ENCODE results near the gene TUBGCP4.

The TUBGCP4 gene

DNA sequence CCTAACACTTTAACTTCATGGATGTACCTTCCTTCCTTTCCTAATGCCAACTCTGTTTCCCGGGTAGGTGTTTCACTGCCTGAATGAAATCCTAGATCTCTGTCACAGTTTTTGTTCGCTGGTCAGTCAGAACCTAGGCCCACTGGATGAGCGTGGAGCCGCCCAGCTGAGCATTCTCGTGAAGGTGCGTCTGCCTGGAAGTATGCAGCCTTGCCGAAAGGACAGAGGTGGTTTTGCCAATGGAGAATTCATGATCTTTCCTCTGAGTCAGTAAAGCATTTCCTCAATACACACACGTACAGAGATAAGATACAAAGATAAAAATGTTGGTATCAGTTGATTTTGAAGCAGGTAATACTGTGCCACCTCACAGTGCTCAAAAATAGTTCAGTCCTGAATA lies 32.7 kb downstream of the TUBGCP4 start:
- no peak for DNase-seq (ENCODE audit: low read depth in 2 of 3, low spot score in 2 of 3)

DNA sequence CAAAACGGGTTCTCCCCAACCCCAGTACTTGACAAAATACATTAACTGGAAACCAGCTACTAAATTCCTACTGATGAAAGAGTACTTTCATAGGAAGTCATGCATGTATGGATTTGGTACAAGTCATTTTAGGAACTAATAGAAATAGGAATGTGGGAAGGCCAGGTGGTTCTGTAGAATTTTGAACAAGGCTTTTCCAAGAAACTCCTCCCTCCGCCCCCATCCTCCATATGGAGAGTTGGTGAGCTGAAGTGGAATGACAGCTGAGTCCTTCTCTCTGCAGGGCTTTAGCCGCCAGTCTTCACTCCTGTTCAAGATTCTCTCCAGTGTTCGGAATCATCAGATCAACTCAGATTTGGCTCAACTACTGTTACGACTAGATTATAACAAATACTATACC lies 33.2 kb downstream of the TUBGCP4 start:
- DNase-seq (ENCODE audit: low read depth in 2 of 3, low spot score in 2 of 3), result no peak

DNA sequence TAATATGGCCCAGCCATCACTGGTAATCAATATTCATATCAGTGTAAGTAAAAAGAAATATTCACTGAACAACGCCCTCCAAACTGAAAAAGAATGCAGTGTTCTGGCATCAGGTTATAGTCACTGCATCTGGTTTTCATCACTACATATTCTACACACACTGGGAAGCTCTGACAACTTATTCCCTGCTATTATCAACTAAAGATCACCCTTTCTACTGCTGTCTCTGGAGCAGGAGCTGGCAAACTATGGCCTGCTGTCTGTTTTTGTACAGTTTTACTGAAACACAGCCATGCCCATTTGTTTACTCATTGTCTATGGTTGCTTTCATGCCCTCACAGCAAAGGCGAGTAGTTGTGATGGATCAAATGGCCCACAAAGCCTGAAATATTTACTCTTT lies 35.3 kb downstream of the TUBGCP4 start:
- DNase-seq (ENCODE audit: low read depth in 2 of 3, low spot score in 2 of 3), result no peak

DNA sequence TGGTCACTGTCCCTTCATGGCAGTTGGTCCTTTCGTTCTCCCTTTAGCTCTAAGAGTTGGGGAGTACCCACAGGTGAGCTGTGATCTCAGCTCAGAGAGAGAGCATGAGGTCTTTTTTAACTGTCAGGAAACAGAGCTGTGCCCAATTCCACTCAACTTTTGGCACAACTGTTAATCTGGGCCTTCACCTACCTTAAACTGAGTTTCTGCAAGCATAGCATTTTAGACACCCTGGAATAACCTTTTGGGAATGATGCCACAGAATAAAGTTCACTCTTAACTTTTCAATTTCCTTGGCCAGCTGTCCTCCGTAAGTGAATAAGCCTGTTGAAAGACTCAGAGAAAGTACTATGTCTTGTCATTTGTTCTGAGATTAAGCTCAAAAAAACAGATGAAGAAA lies 35.9 kb downstream of the TUBGCP4 start:
- no peak for DNase-seq (ENCODE audit: low read depth in 2 of 3, low spot score in 2 of 3)

DNA sequence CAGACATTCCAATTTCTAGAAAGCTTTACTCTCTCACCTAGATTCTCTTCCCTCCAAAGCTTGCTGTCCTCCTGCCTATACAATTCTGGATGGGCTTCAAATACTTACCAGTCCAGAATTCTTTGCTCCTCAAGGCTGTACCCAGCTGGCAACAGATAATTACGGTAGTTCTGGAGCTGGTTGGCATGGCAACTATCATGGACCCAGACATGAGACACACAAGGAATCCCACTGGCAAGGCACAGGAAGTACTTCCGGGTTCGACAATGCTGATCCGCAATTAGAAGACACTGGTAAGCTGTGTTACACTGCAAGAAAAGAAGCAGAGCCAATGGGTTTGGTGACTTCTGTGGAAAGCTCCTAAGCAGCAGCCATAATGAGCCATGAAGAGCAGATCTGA lies 37.9 kb downstream of the TUBGCP4 start:
- DNase-seq (ENCODE audit: low read depth in 2 of 3, low spot score in 2 of 3), result no peak

DNA sequence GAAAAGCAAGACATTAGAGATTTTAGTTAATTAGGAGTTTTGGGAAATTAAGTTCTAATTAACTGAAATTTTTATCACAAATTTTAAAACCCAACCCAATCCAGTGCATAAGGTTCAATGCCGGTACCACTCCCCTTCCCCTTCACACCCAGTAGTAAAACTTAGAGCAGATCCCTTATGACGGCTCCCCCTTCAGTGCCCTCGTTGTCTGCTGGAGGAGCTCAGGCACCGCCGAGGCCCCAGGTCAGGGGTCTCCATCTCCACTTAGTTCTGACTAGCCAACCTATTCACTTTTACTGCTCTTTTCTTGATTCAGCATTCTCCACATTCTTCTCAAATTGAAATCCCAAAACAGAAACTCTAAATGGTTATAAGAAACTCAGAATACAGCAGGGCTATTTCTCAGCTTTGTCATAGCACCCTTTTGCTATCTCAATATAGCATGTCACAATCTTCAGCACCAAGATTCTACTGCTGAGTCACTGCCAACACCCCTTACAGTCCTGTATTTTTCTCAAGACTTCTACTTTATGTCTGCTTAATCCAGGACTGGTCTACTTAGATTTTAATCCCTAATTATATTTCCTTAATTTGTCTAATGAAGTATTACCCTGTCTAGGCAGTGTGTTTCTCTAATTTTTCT lies 39.8 kb downstream of the TUBGCP4 start:
- no peak for DNase-seq (ENCODE audit: low read depth in 2 of 3, low spot score in 2 of 3)

DNA sequence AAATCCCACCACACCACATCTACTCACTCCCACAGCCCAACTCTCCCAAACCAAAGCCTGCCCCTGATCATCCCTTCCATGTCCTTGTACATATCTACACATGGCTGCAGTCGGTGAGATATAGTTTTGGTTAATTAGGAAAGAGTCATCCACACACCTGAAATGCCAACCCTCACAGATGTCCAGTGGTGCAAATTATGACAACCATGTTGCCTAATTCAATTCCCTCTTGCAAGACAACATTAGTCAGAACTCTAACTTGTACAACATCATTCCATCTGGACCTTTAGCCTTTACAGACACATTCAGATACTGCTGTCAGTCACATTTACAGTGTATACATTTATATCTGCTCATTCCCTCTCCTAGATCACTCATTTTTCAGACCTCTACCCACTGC lies 41.2 kb downstream of the TUBGCP4 start:
- DNase-seq (ENCODE audit: low read depth in 2 of 3, low spot score in 2 of 3), result no peak

DNA sequence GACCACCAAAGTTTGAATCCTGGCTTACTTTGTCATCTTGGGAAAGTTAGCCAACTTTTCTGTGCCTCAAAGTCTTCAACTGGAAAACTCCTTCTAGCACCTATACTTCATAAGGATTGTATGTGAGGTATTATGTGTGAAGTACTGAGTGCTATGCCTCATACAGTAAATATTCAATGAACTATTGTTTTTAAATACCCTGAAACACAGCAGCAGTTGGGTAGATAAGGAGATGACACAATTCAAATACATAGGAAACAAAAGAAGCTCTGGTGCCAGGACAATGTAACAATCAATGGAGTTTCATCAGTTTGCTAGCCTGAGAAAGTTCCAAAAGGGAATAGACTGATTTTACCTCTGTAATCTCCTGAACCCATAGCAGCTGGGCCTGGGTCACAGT lies 43.3 kb downstream of the TUBGCP4 start:
- no peak for DNase-seq (ENCODE audit: low read depth in 2 of 3, low spot score in 2 of 3)

DNA sequence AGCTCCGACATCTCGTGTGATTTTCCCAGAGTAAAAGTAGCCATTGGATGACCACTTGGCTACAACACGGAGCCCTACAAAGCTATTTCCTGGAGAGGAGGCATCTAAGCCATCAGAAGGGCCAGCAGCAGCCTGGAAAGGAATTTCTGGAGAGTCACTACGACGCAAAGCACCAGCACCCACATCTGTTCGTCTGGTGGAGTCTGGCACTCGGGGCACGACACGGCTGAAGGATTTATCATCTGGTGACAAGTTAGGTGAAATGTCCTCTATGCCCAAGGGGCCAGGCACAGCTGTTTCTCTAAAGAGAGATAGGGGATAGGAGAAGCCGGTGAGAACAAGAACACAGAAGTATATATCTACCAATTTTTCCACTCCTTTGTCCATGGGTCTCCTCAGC lies 49.5 kb downstream of the TUBGCP4 start:
- DNase-seq (ENCODE audit: low read depth in 2 of 3, low spot score in 2 of 3), result no peak

DNA sequence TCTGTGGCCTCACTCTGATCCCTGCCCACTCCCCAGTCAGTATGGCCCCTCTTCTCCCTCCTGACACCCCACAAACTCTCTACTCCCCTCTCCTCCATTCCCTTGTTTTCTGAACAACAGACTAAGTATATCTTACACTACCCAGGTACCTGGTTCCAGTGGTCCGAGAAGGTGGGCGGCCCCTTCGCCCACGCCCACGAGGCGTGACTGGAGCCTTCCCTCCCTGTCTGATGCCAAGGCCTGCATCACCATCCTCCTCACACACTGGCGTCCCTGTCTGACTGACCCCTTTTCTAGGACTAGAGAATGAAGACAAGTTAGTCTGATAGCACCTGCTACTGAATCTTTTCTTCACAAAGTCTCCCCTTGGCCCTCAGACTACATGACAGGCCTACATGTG lies 50.0 kb downstream of the TUBGCP4 start:
- DNase-seq (ENCODE audit: low read depth in 2 of 3, low spot score in 2 of 3), result no peak

DNA sequence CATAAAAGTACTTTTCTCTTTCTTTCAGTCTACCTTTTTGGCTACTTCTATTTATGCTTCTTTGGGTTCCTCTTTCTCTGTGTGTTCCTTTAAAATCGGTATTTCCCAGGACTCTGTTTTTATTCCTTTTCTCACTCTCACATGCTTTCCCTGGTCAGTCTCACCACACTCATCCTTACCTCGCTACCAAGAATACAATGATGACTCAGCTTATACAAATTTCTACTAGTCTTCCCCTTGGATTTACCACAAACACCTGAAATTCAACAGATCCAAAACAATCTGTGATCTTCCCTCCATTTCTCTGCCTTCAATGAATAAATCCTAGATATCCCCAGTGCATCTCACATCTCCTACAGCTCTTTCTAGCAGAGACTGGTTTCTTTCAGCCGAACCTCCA lies 52.9 kb downstream of the TUBGCP4 start:
- DNase-seq (ENCODE audit: low read depth in 2 of 3, low spot score in 2 of 3), result no peak

DNA sequence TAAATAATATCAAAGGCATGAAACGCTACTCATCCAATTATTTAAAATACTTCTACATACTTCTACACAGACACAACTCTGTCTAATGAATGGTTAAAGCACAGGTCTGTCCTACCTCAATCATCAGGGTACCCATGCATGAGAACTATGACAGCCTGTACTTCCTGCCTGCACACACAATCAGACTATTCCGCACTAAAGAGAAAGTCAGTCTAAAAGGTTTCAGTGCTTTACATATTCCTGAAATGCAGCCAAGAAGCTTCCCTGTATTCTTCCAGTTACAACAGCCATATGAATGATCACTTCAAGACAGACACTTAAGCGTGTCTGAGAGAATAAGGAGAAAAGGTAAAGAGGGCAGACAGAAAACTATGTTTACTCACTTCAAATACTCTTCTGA lies 58.8 kb downstream of the TUBGCP4 start:
- DNase-seq (ENCODE audit: low read depth in 2 of 3, low spot score in 2 of 3), result no peak

DNA sequence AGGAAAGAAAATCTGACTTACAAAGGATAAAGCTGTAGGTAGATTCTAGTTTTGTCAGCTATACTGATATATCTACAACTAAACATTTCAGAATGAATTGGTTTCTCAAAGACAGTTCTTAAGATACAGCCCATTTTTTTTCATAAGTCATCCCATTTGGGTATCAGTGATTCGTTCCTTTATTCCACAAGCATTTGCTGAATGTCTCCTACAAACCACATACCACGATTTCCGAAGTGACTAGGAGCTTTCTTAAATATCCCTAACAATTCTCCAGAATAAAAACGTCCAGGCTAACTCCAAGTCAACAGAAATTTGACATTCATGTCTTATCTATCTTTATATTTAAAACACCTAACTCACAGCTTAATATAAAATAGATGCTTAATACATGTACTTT lies 62.3 kb downstream of the TUBGCP4 start:
- no peak for DNase-seq (ENCODE audit: low read depth in 2 of 3, low spot score in 2 of 3)

DNA sequence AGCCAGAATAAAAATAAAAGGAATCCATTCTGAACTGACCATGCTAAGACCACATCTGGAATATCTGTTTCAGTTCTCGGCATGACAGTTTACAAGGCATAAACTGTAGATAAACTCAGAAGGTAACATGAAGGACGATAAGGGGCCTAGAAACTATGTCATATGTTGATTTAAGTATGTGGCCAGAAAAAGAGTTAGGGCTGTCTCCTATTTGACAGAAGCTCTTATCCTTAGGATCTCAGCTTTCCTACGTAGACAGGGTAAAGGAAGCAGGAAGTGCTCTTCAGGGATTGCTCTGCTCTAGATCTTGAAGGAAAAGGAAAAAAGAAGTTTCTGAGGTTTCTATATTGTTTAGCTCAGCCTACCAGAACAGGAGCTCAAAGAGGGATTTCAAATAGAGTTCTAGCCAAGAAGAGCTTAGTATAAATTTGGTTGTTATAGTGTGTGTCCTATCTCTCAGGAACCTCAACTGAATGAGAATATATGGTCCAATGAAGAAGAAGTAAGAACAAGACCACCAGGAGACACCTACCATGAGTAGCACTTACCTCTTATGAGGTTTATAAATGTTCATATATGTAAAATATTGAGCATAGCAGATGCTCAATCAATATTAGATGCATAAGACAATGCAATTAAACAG lies 62.9 kb downstream of the TUBGCP4 start:
- DNase-seq (ENCODE audit: low read depth in 2 of 3, low spot score in 2 of 3), result no peak

DNA sequence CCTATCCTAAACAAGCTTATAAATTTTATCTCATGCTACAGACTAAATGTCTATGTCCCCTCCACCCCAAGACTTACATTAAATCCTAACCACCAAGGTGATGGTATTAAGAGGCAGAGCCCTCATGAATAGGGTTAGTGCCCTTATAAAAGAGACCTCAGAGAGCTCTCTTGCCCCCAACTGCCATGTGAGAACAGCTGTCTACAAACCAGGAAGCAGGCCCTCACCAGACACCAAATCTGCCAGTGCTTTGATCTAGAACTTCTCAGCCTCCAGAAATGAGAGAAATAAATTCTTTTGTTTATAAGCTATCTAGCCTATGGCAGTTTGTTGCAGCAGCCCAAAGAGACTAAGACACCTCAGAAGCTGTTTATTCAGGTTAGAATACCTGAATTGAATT lies 63.5 kb downstream of the TUBGCP4 start:
- no peak for DNase-seq (ENCODE audit: low read depth in 2 of 3, low spot score in 2 of 3)

DNA sequence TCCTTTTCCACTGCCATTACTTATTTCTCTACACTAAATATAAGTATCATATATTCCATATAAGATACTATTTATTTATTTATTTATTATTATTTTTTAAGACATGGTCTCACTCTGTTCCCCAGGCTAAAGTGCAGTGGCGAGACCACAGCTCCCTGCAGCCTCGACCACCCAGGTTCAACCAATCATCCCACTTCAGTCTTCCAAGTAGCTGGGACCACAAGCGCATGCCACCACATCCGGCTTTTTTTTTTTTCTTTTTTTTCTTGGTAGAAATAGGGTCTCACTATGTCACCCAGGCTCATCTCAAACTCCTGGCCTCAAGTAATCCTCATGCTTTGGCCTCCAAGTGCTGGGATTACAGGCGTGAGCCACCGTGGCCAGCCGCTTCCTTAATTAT lies 65.5 kb downstream of the TUBGCP4 start:
- no peak for DNase-seq (ENCODE audit: low read depth in 2 of 3, low spot score in 2 of 3)

DNA sequence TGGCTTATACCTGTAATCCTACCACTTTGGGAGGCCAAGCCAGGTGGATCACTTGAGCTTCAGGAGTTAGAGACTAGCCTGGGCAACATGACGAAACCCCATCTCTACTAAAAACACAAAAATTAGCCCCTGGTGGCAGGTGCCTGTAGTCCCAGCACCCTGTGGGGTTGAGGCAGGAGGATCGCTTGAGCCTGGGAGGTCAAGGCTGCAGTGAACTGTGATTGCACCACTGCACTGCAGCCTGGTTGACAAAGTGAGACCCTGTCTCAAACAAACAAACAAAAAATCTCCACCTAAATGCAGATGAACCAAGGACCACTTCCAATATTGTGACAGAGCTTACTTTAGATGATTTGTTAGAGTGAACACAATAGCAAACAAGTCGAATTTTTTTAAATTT lies 68.4 kb downstream of the TUBGCP4 start:
- DNase-seq (ENCODE audit: low read depth in 2 of 3, low spot score in 2 of 3), result no peak

DNA sequence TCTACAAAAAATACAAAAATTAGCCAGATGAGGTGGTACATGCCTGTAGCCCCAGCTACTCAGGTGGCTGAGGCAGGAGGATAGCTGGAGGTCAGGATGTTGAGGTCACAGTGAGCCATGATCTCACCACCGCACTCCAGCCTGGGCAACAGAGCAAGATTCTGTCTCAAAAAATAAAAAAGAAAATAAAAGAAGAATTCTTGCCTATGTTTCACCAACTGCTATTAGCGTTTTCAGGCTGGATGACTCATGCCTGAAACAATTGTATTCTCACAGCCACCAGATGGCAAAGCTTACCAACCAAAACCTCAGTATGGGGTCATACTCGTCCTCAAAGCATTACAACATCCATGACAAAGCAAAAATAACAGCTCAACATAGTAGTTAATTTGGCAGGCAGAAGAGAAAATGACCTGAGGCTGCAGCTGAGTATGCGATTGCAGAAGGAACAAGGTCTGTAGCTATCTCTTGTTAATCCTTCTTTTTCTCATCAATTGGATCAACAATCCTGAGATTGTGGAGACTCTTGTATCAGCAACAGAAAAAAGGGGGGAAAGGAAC lies 69.9 kb downstream of the TUBGCP4 start:
- DNase-seq (ENCODE audit: low read depth in 2 of 3, low spot score in 2 of 3), result no peak

DNA sequence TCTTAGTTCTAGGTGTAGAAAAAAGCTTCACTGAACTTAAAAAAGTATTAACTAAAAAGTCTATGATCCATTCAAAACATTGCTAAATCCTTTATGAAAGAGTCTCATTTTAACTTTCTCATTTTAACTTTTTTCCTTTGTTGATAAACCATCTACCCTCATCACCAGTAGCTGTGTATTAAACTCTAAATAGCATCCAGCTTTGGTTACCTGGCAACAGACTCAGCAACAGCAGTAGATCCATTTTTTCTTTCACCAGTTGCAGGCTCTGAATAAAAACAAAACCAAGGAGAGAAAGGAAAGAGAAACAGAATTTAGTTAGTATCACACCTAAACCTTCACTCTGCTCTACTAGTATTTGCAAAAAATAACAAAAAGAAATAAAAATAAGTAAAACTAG lies 70.4 kb downstream of the TUBGCP4 start:
- DNase-seq (ENCODE audit: low read depth in 2 of 3, low spot score in 2 of 3), result no peak

DNA sequence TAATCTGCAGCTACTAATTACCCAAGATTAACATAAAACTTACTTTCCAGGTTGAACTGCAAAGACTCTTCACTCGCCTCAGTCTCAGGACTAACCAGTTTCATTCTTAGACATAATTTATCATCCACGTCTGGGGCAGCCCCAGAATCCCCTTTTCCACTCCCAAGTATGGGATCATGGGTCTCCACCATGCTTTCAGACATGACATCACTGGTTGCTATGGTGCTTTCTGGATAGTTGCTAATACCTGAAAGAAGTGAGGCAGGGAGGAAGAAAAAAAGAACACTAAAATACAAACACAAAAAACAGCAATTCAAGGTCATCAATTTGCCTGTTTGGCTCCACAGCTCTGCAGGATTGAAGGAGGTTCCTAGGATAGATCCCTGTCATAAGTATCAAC lies 75.4 kb downstream of the TUBGCP4 start:
- no peak for DNase-seq (ENCODE audit: low read depth in 2 of 3, low spot score in 2 of 3)

DNA sequence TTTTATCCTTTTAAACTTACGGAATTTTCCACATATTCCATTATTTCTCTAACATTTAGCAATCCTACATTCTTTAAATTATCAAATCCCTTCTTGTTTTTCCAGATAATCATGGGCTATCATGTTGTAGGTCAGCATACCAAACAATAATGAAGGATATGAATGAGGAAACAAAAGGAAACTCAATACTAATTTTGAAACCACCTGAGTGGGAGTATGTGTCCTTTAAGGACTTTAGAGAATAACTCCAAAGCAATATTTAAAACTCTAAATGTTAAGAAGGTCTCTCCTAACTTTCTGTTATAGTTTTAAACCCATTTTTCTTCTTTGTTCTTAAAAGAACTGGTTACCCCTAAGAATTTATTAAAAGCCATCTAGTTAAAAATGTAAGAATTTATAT lies 79.1 kb downstream of the TUBGCP4 start:
- no peak for DNase-seq (ENCODE audit: low read depth in 2 of 3, low spot score in 2 of 3)

Data from activated CD8-positive, alpha-beta memory T cell treated with anti-CD3 and anti-CD28 coated beads for 48 hours (primary cell).